Psoas muscle (tissue), 8 donors: ENCODE results near the gene CORO2B. TPM values are rescaled to one million over a fixed set of nuclear protein-coding genes. Genes with fewer than 3 reads are reported as not detected.

Experiments used
- ATAC-seq, 4 donors: fragments of 200-7000 bp; cut with Tn5 transposase; one replicate each; pipeline ENCODE4 v1.9.1; 2020; ENCODE audit warnings: moderate library complexity in 3 of 4, mild to moderate bottlenecking in 2 of 4
- DNase-seq, 2 donors: peaks; one replicate each; pipeline ENCODE4 v3.0.0-alpha.2; 2020
- H3K27ac ChIP-seq: fragments of 200-600 bp; one replicate; pipeline ENCODE4 v1.8.0; 2022
- H3K27me3 ChIP-seq, 3 donors: fragments of 200-600 bp in 1 of 3; one replicate each; pipeline versions ENCODE4 v1.6.1 to v1.8.0; 2013 to 2022; ENCODE audit warnings: low read length in 2 of 3, mild to moderate bottlenecking in 2 of 3, moderate library complexity in 1 of 3; ENCODE audit not compliant: insufficient read depth in 3 of 3
- H3K36me3 ChIP-seq, 2 donors: fragments of 200-600 bp in 1 of 2; one replicate each; pipeline versions ENCODE4 v1.6.1 to v1.8.0; 2013 to 2022; ENCODE audit warnings: low read depth in 1 of 2, mild to moderate bottlenecking in 1 of 2, moderate library complexity in 1 of 2; ENCODE audit not compliant: insufficient read depth in 1 of 2
- H3K4me1 ChIP-seq: fragments of 200-600 bp; one replicate; pipeline ENCODE4 v1.8.0; 2022
- H3K4me3 ChIP-seq: fragments of 200-600 bp; one replicate; pipeline ENCODE4 v1.8.0; 2022; ENCODE audit warnings: mild to moderate bottlenecking
- H3K9me3 ChIP-seq: fragments of 200-600 bp; one replicate; pipeline ENCODE4 v1.8.0; 2022
- CTCF ChIP-seq: fragments of 200-600 bp; IDR thresholded peaks from one replicate; pipeline ENCODE4 v1.8.0; 2022; ENCODE audit warnings: antibody characterized with exemption
- WGBS, 3 donors: extraction: QIAGEN DNeasy Blood & Tissue Kit; methylation state at CpG; one replicate each; pipeline versions ENCODE4 v1.1.6 to v1.1.7; 2013; 5-methylcytosine and 5-hydroxymethylcytosine counted together
- intact Hi-C, 2 donors: fragments of 100-400 bp; cut with DNase I; formaldehyde crosslinking; loops; one replicate each; pipeline versions ENCODE4 v1.11.0 to v1.14.2; 2022
- polyA plus RNA-seq, 3 donors: library from polyadenylated mRNA; stranded (reverse); fragments of 200-250 nt; gene quantifications; one replicate each; pipeline ENCODE4 v1.2.3, GENCODE V29; 2013
- total RNA-seq, 4 donors: library from RNA; stranded (reverse); fragmentation: NEBNext Ultra II Directional in 2 of 4; extraction: Animal tissue kit (Norgen Biotek cat#: 25700) in 2 of 4; gene quantifications; one replicate each; pipeline versions ENCODE4 v1.2.1 to v1.2.4, GENCODE V29; 2021 to 2023
- donor health status: healthy with polysubstance abuse.
- donor health status: DM: no; HTN: no; CAD: no; lungs with moderate emphysema.
- donor health status: Bipolar disorder and iron deficiency.
- donor health status: healthy.
- donor health status: DM: yes; HTN: yes; CAD: no.
- donor health status: DM: no; HTN: no; CAD: no.
- donor health status: DM: no; HTN: no; CAD: no.
- donor health status: DM: yes; HTN: yes; CAD: no.

Gene CORO2B
- total and polyA plus RNA-seq, 7 donors: 1.1 to 3.2 (median 2.0) TPM

- Histone ChIP-seq H3K4me1 (peaks cover 6% of the 10 kb centered on the region), H3K36me3 (peaks cover 0 to 41% of the 10 kb centered on the region in 2 donors), H3K27me3 (no peaks in the 10 kb centered on the region), H3K27ac (no peak overlapping the region), H3K4me3 (no peak overlapping the region), H3K9me3 (no peaks in the 10 kb centered on the region)
- TF ChIP-seq CTCF: no peak
- DNase-seq (no peak), ATAC-seq (peak in 3 of 4 donors; percentile 10 to 19 (median 14))
- WGBS, 3 donors: 79 to 82% (median 79%) methylated on average over 10 of the region's 10 CpGs
- intact Hi-C loops: no loop called here
Measured at GRCh38 chr15:68776477-68777270, 197.9 kb downstream of the CORO2B start.

Other genes with a start within 250 kb of the CORO2B start
- gene ITGA11, start 146.8 kb upstream of the CORO2B start, total RNA-seq: 1 to 10 TPM in 3 of 4 donors, under 1 TPM in 1; 0.52 to 7.9 (median 4.4) TPM
- gene ITGA11, start 146.8 kb upstream of the CORO2B start, polyA plus RNA-seq: under 1 TPM; 0.10 to 0.97 (median 0.49) TPM
- gene ANP32A, start 241.9 kb downstream of the CORO2B start, total RNA-seq: 10 to 100 TPM; 56.7 to 89.2 (median 83.3) TPM
- 10 to 100 TPM; 79.4 to 98.2 (median 89.6) TPM for gene ANP32A, start 241.9 kb downstream of the CORO2B start, polyA plus RNA-seq